IMR-90 (cell line): ENCODE measurements around the gene BRI3BP. TPM values are rescaled to one million over a fixed set of nuclear protein-coding genes. Genes with fewer than 3 reads are reported as not detected.

Source experiments
- ATAC-seq: fragments of 200-7000 bp; cut with Tn5 transposase; 2 replicates; pipeline ENCODE4 v1.9.1; 2020; ENCODE audit warnings: low read depth, mild to moderate bottlenecking, moderate library complexity
- BruUV-seq: library from RNA; stranded (reverse); fragments of 400-500 nt; replicated peaks from 2 replicates; lab custom pipeline; 2021; lab: Mats Ljungman, UMichigan
- CTCF ChIA-PET: fragments of 300-600 bp; formaldehyde crosslinking; extraction: SDS; loops from one replicate; lab custom pipeline; 2021; ENCODE audit warnings: antibody characterized with exemption; lab: Yijun Ruan, JAX
- POLR2A ChIA-PET: fragments of 300-600 bp; sonication (Branson Sonifier 250); formaldehyde crosslinking; loops from one replicate; lab custom pipeline; 2022; ENCODE audit warnings: antibody characterized with exemption; ENCODE audit not compliant: unreplicated experiment; lab: Charles Lee
- DNase-seq: peaks from one replicate; pipeline ENCODE4 v3.0.0; 2013
- H2AFZ ChIP-seq: replicated peaks from 2 replicates; pipeline ENCODE3; 2013; ENCODE audit warnings: low read length, mild to moderate bottlenecking; ENCODE audit not compliant: poor library complexity
- H2AK5ac ChIP-seq: 2 replicates; pipeline ENCODE4 v1.6.1; 2013; ENCODE audit warnings: low read depth, low read length, inconsistent platforms
- H2AK9ac ChIP-seq: replicated peaks from 2 replicates; pipeline ENCODE3; 2013; ENCODE audit warnings: mild to moderate bottlenecking, low read depth, low read length, moderate library complexity; ENCODE audit not compliant: poor library complexity
- H2BK120ac ChIP-seq: 2 replicates; pipeline ENCODE4 v1.6.1; 2013; ENCODE audit warnings: low read depth, low read length, inconsistent platforms
- H2BK15ac ChIP-seq: 3 replicates; pipeline ENCODE4 v1.6.1; 2013; ENCODE audit warnings: low read depth, low read length, inconsistent platforms
- H2BK20ac ChIP-seq: 2 replicates; pipeline ENCODE4 v1.6.1; 2013; ENCODE audit warnings: low read depth, mild to moderate bottlenecking, inconsistent platforms, low read length, moderate library complexity
- H2BK5ac ChIP-seq: 2 replicates; pipeline ENCODE4 v1.6.1; 2013; ENCODE audit warnings: mild to moderate bottlenecking, low read depth, low read length, inconsistent platforms; ENCODE audit not compliant: poor library complexity, severe bottlenecking
- H3K14ac ChIP-seq: replicated peaks from 2 replicates; pipeline ENCODE4 v1.6.1; 2013; ENCODE audit warnings: low read depth, low read length, inconsistent platforms
- H3K18ac ChIP-seq: 2 replicates; pipeline ENCODE4 v1.6.1; 2013; ENCODE audit warnings: low read depth, low read length, control low read depth
- H3K23ac ChIP-seq: 2 replicates; pipeline ENCODE4 v1.6.1; 2013; ENCODE audit warnings: low read depth, low read length, inconsistent platforms
- H3K27ac ChIP-seq: 2 replicates; pipeline ENCODE4 v1.5.1; 2013; ENCODE audit warnings: mild to moderate bottlenecking, control low read depth, low read length; ENCODE audit not compliant: insufficient read depth
- H3K27me3 ChIP-seq: 2 replicates; pipeline ENCODE4 v1.6.1; 2013; ENCODE audit warnings: low read length; ENCODE audit not compliant: control insufficient read depth, insufficient read depth
- H3K36me3 ChIP-seq: 2 replicates; pipeline ENCODE4 v1.6.1; 2013; ENCODE audit warnings: low read length, mixed read lengths; ENCODE audit not compliant: control insufficient read depth, insufficient read depth
- H3K4ac ChIP-seq: 2 replicates; pipeline ENCODE4 v1.6.1; 2013; ENCODE audit warnings: low read depth, low read length, inconsistent platforms
- H3K4me1 ChIP-seq: 2 replicates; pipeline ENCODE4 v1.6.1; 2013; ENCODE audit warnings: low read length, mixed read lengths; ENCODE audit not compliant: control insufficient read depth, insufficient read depth
- H3K4me2 ChIP-seq: 2 replicates; pipeline ENCODE4 v1.6.1; 2013; ENCODE audit warnings: low read depth, mild to moderate bottlenecking, control low read depth, low read length, moderate library complexity
- H3K4me3 ChIP-seq: 2 replicates; pipeline ENCODE4 v1.5.1; 2013; ENCODE audit warnings: low read depth, mild to moderate bottlenecking, control low read depth, low read length, moderate library complexity; ENCODE audit not compliant: insufficient read depth
- H3K56ac ChIP-seq: 2 replicates; pipeline ENCODE4 v1.6.1; 2013; ENCODE audit warnings: low read length, inconsistent platforms; ENCODE audit not compliant: insufficient read depth; ENCODE audit errors: extremely low read depth
- H3K79me1 ChIP-seq, 2 experiments: 2 replicates each; pipeline ENCODE4 v1.6.1; 2013; ENCODE audit warnings: low read length in 2 of 2, inconsistent platforms in 1 of 2, low read depth in 1 of 2
- H3K9ac ChIP-seq: 2 replicates; pipeline ENCODE4 v1.6.1; 2013; ENCODE audit warnings: low read depth, low read length, control low read depth
- H3K9me1 ChIP-seq: 2 replicates; pipeline ENCODE4 v1.6.1; 2013; ENCODE audit warnings: low read length, inconsistent platforms; ENCODE audit not compliant: insufficient read depth
- H3K9me3 ChIP-seq: 2 replicates; pipeline ENCODE4 v1.6.1; 2013; ENCODE audit warnings: low read length; ENCODE audit not compliant: control insufficient read depth, insufficient read depth
- H4K20me1 ChIP-seq: 2 replicates; pipeline ENCODE4 v1.6.1; 2013; ENCODE audit warnings: low read length, inconsistent platforms; ENCODE audit not compliant: insufficient read depth
- H4K5ac ChIP-seq: 2 replicates; pipeline ENCODE4 v1.6.1; 2013; ENCODE audit warnings: mild to moderate bottlenecking, low read depth, low read length, control low read depth
- H4K8ac ChIP-seq, 2 experiments: 2 replicates each; pipeline ENCODE4 v1.6.1; 2013; ENCODE audit warnings: low read depth in 2 of 2, low read length in 2 of 2, control low read depth in 1 of 2, inconsistent platforms in 1 of 2
- H4K91ac ChIP-seq: 2 replicates; pipeline ENCODE4 v1.6.1; 2013; ENCODE audit warnings: low read depth, low read length, inconsistent platforms; ENCODE audit not compliant: insufficient read depth
- BHLHE40 ChIP-seq: fragments of 150-350 bp; IDR thresholded peaks from 2 replicates; pipeline ENCODE4 v1.6.1; 2016; ENCODE audit warnings: mild to moderate bottlenecking, low read depth, low read length
- CEBPB ChIP-seq: IDR thresholded peaks from 2 replicates; pipeline ENCODE4 v1.6.1; 2012; ENCODE audit warnings: low read depth, low read length, improper control_type of control experiment
- CHD1 ChIP-seq: IDR thresholded peaks from 2 replicates; pipeline ENCODE4 v1.6.1; 2012; ENCODE audit warnings: low read depth, low read length, improper control_type of control experiment
- CTCF ChIP-seq: conservative IDR thresholded peaks from 2 replicates; pipeline ENCODE4 v1.5.1; 2012; ENCODE audit warnings: mild to moderate bottlenecking, low read depth, low read length, improper control_type of control experiment
- ELK1 ChIP-seq: fragments of 150-350 bp; IDR thresholded peaks from 2 replicates; pipeline ENCODE4 v1.6.1; 2016; ENCODE audit warnings: low read depth, mild to moderate bottlenecking, low read length, moderate library complexity, borderline replicate concordance
- FOS ChIP-seq: fragments of 150-350 bp; IDR thresholded peaks from 2 replicates; pipeline ENCODE4 v1.6.1; 2016; ENCODE audit warnings: low read depth, low read length
- MAFK ChIP-seq: IDR thresholded peaks from 2 replicates; pipeline ENCODE4 v1.6.1; 2012; ENCODE audit warnings: low read depth, low read length, improper control_type of control experiment
- MAZ ChIP-seq: IDR thresholded peaks from 2 replicates; pipeline ENCODE4 v1.6.1; 2012; ENCODE audit warnings: low read depth, mild to moderate bottlenecking, low read length, improper control_type of control experiment, moderate library complexity, borderline replicate concordance
- MXI1 ChIP-seq: IDR thresholded peaks from 2 replicates; pipeline ENCODE4 v1.6.1; 2012; ENCODE audit warnings: low read depth, mild to moderate bottlenecking, low read length, moderate library complexity, borderline replicate concordance
- NFE2L2 ChIP-seq: fragments of 150-350 bp; IDR thresholded peaks from 2 replicates; pipeline ENCODE4 v1.6.1; 2016; ENCODE audit warnings: low read depth, mild to moderate bottlenecking, low read length
- POLR2A ChIP-seq: IDR thresholded peaks from 2 replicates; pipeline ENCODE4 v1.6.1; 2012; ENCODE audit warnings: mild to moderate bottlenecking, low read depth, low read length
- RAD21 ChIP-seq: IDR thresholded peaks from 2 replicates; pipeline ENCODE4 v1.6.1; 2012; ENCODE audit warnings: low read length, improper control_type of control experiment
- RCOR1 ChIP-seq: IDR thresholded peaks from 2 replicates; pipeline ENCODE4 v1.6.1; 2012; ENCODE audit warnings: mild to moderate bottlenecking, low read length, improper control_type of control experiment; ENCODE audit not compliant: insufficient replicate concordance
- RFX5 ChIP-seq: IDR thresholded peaks from 2 replicates; pipeline ENCODE4 v1.8.0; 2012; ENCODE audit warnings: low read depth, mild to moderate bottlenecking, low read length, moderate library complexity
- SMC3 ChIP-seq: fragments of 150-350 bp; IDR thresholded peaks from 2 replicates; pipeline ENCODE4 v1.6.1; 2016; ENCODE audit warnings: low read depth, mild to moderate bottlenecking, antibody characterized with exemption, low read length, moderate library complexity
- USF2 ChIP-seq: fragments of 150-350 bp; IDR thresholded peaks from 2 replicates; pipeline ENCODE4 v1.6.1; 2017; ENCODE audit warnings: mild to moderate bottlenecking, antibody characterized with exemption, low read length, low read depth
- WGBS, 2 experiments: methylation state at CpG; one replicate each; pipeline versions ENCODE4 v1.1.5 to v1.1.7; 2013; ENCODE audit warnings: missing lambda C conversion rate in 2 of 2; ENCODE audit not compliant: insufficient read length in 1 of 2; ENCODE audit errors: extremely low coverage in 2 of 2; 5-methylcytosine and 5-hydroxymethylcytosine counted together
- dilution Hi-C: fragments of 300-500 bp; cut with HindIII; formaldehyde crosslinking; loops from one replicate; pipeline ENCODE4 v1.14.3; 2018; ENCODE audit warnings: low sequenced_read_pairs; ENCODE audit not compliant: unreplicated experiment
- in situ Hi-C: fragments of 300-500 bp; cut with MboI; formaldehyde crosslinking; loops from 3 replicates; pipeline ENCODE4 v1.14.3; 2019; ENCODE audit warnings: low sequenced_read_pairs, inconsistent platforms, mixed read lengths
- intact Hi-C: fragments of 100-400 bp; cut with micrococcal nuclease; formaldehyde crosslinking; loops from 2 replicates; pipeline ENCODE4 v1.10.0; 2022
- polyA plus RNA-seq, 3 experiments: library from polyadenylated mRNA; depleted of rRNA; stranded (reverse); fragments of >200 nt; gene quantifications; 2 replicates each; pipeline ENCODE4 v1.2.3, GENCODE V29; 2012; ENCODE audit warnings: low replicate concordance in 1 of 3
- total RNA-seq: library from RNA; depleted of rRNA; stranded (reverse); fragments of >200 nt; gene quantifications from 2 replicates; pipeline ENCODE4 v1.2.3, GENCODE V29; 2012

BRI3BP gene
- total and polyA plus RNA-seq, 2 of the 4 experiments (the other 2 are of a cell fraction), result 2.5 to 2.8 TPM

GRCh38 chr12:124968656-124969055, 24.8 kb upstream of the BRI3BP start:
- no peaks in the 10 kb centered on the region for H4K20me1 ChIP-seq
- H2BK20ac ChIP-seq, result no peak overlapping the region
- H2AK9ac ChIP-seq, result no peak overlapping the region
- no peak overlapping the region for H3K56ac ChIP-seq
- H3K79me1 ChIP-seq, result no peaks in the 10 kb centered on the region
- WGBS, 2 experiments, result 93% methylated on average over 10 of the region's 17 CpGs; no CpG with 5 or more reads in 1 of the 2 experiments
- ChIA-PET CTCF (no interaction called here), POLR2A (no interaction called here)
- no peak overlapping the region for H2BK5ac ChIP-seq
- no peak overlapping the region for H4K91ac ChIP-seq
- no peaks in the 10 kb centered on the region for H3K4me1 ChIP-seq
- no peak overlapping the region for H3K23ac ChIP-seq
- ATAC-seq (no peak), DNase-seq (no peak)
- H3K9ac ChIP-seq, result no peak overlapping the region
- H2AFZ ChIP-seq, result no peak overlapping the region
- H3K9me1 ChIP-seq, result no peaks in the 10 kb centered on the region
- dilution Hi-C loops, result no loop called here
- H3K18ac ChIP-seq, result no peak overlapping the region
- no peak overlapping the region for H4K8ac ChIP-seq
- no peak overlapping the region for H2BK120ac ChIP-seq
- no peak overlapping the region for H3K4me2 ChIP-seq
- no peak overlapping the region for H3K14ac ChIP-seq
- H3K9me3 ChIP-seq, result no peaks in the 10 kb centered on the region
- TF ChIP-seq CTCF, result no peak
- no peak for TF ChIP-seq MXI1
- no peak for TF ChIP-seq CEBPB
- no peak for TF ChIP-seq SMC3
- no peak for TF ChIP-seq MAZ
- no peak for TF ChIP-seq ELK1
- TF ChIP-seq BHLHE40, result no peak
- no peak for TF ChIP-seq POLR2A
- TF ChIP-seq RAD21, result no peak
- no peak for TF ChIP-seq RFX5
- no peak for TF ChIP-seq RCOR1
- TF ChIP-seq NFE2L2, result no peak
- TF ChIP-seq USF2, result no peak
- TF ChIP-seq CHD1, result no peak
- no peak for TF ChIP-seq MAFK
- TF ChIP-seq FOS, result no peak
- intact Hi-C loops, result no loop called here
- no peak overlapping the region for H3K27ac ChIP-seq
- no peak overlapping the region for H2BK15ac ChIP-seq
- in situ Hi-C loops, result no loop called here
- no peak overlapping the region for H3K4ac ChIP-seq
- peaks cover 66% of the 10 kb centered on the region for H3K36me3 ChIP-seq
- no TSS peak for BruUV-seq
- no peak overlapping the region for H4K5ac ChIP-seq
- no peak overlapping the region for H2AK5ac ChIP-seq
- no peaks in the 10 kb centered on the region for H3K27me3 ChIP-seq
- no peak overlapping the region for H3K4me3 ChIP-seq
